NCI-H2029 (cell line): Measurements from ENCODE around the gene TAF1.
"Not testable (repeated sequence)": the region's sequence is repeated elsewhere in the genome, so short reads cannot be mapped to it uniquely, and the experiment has no call there.

ENCODE experiments used
- DNase-seq: peaks from one replicate; lab custom pipeline; 2025; lab: John Stamatoyannopoulos, UW

TAF1 gene

DNA sequence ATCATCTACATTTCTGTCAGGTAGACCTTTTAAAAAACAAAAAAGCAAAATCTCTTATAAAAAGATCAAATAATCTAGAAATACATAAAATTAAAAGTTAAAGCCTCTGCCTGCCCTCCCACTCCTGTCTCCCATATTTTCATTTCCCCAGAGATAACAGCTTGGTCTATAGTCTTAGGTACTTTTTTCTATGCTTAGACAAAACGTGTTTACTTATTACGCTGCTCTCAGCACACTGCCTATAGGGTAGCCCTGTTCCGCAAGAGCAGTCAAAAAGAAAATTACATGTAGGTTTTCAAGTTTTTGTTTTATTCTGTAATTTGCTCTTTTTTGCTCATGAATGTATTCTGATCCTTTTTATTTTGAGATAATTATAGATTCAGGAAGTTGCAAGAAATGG lies 73.3 kb downstream of the TAF1 start:
- no peak for DNase-seq

GRCh38 chrX:71439896-71440295 lies 73.7 kb downstream of the TAF1 start:
- DNase-seq, result no peak

- DNase-seq, result no peak
Measured at GRCh38 chrX:71440401-71440800, 74.2 kb downstream of the TAF1 start.

GRCh38 chrX:71441809-71442208 lies 75.7 kb downstream of the TAF1 start:
- not testable (repeated sequence) for DNase-seq

DNA sequence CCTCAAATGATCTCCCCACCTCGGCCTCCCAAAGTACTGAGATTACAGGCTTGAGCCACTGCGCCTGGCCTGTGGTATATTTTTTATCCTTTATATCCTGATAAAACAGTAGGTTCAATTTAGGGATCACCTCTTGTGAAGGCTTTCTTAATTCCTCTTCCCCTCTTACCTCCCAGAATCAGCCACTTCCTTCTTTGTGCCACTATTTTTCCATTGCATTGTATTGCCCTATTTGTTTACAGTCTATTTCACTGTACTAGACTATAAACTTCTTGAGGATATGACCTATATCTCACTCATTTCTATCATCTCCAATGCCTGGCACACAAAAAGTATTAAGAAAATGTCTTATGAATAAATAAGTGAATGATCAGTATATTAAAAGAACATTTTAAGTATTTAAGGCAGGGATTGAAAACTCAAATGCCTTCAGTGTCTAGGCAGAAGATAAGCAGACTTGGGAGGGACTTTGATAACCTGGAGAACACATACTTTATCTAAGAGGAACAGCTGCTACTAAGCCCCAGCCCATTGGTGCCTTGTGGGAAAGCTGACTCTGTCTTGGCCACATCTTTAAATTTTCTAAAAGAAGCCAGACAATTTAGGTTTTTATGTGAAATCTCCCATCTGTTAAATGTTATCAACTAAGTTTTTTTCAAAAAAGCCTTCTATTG lies 84.4 kb downstream of the TAF1 start:
- DNase-seq, result no peak

DNA sequence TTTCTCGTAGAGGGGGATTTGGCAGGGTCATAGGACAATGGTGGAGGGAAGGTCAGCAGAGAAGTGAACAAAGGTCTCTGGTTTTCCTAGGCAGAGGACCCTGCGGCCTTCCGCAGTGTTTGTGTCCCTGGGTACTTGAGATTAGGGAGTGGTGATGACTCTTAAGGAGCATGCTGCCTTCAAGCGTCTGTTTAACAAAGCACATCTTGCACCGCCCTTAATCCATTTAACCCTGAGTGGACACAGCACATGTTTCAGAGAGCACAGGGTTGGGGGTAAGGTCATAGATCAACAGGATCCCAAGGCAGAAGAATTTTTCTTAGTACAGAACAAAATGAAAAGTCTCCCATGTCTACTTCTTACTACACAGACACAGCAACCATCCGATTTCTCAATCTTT lies 85.4 kb downstream of the TAF1 start:
- not testable (repeated sequence) for DNase-seq

DNA sequence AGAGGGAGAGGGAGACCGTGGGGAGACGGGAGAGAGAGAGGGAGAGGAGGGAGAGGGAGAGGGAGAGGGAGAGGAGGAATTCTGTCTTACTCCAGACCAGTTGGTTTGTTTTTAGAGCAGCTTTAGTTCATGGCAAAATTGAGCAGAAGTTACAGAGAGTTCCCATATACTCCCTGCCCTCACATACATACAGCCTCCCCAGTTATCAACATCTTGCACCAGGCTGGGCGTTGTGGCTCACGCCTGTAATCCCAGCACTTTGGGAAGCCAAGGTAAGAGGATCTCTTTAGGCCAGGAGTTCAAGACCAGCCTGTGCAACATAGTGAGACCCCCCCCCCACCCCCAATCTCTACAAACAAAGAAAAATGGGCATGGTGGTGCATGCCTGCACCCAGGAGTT lies 86.9 kb downstream of the TAF1 start:
- DNase-seq, result no peak

DNA sequence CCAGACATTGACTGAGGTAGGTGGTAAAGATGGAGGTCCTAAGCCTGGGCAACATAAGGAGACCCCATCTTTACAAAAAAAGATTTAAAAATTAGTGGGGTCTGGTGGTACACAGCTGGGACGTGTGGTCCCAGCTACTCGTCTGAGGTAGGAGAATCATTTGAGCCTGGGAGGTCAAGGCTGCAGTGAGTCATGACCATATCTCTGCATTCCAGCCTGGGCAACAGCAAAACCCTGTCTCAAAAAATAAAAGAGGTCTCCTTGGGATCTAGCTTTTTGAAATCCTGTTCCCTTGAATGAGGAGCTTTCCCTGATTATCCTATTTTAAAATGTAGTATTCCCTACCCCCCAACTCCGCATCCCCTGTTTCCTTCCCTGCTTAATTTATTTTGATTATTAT lies 88.1 kb downstream of the TAF1 start:
- no peak for DNase-seq

GRCh38 chrX:71458866-71459265 lies 92.7 kb downstream of the TAF1 start:
- no peak for DNase-seq

DNA sequence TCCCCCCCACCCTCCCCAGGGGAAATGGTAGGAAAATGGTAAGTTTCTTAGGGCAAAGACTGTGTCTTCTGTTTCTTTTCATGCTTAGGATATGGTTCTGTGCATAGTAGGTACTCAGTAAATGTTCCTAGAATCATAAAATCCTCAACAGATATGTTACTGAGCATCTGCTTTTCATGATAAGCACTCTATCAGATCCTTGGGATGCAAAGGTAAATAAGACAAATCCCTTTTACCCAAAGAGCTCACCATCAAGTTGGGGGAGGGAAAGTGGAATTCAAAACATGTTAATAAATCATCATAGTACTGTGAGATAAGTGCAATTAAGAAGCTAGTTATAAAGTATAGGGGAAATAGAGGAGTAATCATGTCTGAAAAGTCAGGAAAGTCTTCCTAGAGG lies 98.8 kb downstream of the TAF1 start:
- DNase-seq, result no peak

GRCh38 chrX:71466979-71467523 lies 100.9 kb downstream of the TAF1 start:
- DNase-seq, result no peak

GRCh38 chrX:71475785-71476540 lies 109.8 kb downstream of the TAF1 start:
- no peak for DNase-seq

GRCh38 chrX:71482228-71482958 lies 116.2 kb downstream of the TAF1 start:
- DNase-seq, result no peak

DNA sequence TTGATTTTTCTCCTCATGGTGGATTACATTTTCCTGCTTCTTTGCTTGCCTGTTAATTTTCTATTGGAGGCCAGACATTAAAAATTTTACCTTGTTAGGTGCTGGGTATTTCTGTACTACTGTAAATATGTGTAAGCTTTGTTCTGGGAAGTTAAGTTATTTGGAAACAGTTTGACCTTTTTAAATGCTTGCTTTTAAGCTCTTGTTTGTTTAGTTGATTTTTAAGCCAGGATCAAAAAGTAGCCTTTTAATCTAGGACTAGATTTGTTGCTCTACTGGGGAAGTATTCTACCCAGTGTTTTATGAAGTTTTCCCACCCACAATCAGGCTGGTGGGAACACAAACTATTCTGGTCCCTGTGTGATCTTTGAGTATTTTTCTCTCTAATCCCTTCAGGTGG lies 121.7 kb downstream of the TAF1 start:
- no peak for DNase-seq

- DNase-seq, result no peak
Measured at GRCh38 chrX:71489540-71489939, 123.4 kb downstream of the TAF1 start.

GRCh38 chrX:71492231-71493065 lies 126.3 kb downstream of the TAF1 start:
- peak; percentile 20 for DNase-seq

DNA sequence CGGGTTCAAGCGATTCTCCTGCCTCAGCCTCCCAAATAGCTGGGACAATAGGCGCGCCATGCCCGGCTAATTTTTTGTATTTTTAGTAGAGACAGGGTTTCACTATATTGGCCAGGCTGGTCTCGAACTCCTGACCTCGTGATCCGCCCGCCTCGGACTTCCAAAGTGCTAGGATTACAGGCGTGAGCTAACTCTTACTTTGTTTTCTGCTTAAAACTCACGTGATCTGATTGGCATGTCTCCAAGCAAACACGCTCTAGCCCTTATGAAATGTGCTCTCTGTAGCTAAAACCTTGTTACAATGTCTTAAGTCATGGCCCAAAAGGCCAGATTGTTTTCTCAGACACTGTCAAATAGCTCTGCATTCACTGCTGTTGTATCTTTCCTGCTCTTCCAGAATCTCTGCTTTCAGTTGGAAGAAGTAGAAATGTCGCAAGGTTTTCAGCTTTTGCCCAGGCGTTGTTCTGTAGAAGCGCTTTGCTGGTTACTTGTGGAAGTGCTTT lies 127.0 kb downstream of the TAF1 start:
- peak; percentile 0 for DNase-seq

GRCh38 chrX:71495979-71496378 lies 129.8 kb downstream of the TAF1 start:
- DNase-seq, result not testable (repeated sequence)

DNA sequence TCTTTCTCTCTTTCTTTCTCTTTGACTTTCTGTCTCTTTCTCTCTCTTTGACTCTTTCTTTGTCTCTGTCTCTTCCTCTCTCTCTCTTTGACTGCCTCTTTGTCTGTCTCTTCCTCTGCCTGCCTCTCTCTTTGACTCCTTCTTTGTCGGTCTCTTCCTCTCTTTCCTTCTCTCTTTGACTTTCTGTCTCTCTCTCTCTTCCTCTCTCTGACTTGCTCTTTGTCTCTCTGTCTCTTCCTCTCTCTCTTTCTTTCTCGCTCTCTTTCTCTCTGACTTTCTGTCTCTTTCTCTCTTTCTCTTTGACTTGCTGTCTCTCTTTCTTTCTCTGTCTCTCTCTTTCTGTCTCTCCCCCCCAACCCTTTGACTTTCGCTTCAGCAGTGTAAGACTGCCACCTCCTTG lies 130.3 kb downstream of the TAF1 start:
- DNase-seq, result no peak

- not testable (repeated sequence) for DNase-seq
Measured at GRCh38 chrX:71502080-71502479, 135.9 kb downstream of the TAF1 start.

- DNase-seq, result no peak
Measured at GRCh38 chrX:71504346-71504745, 138.2 kb downstream of the TAF1 start.

GRCh38 chrX:71509289-71509688 lies 143.1 kb downstream of the TAF1 start:
- no peak for DNase-seq
